Keratinocyte (primary cell): Measurements from ENCODE around the gene ZSWIM9.
"Not testable (repeated sequence)": the region's sequence is repeated elsewhere in the genome, so short reads cannot be mapped to it uniquely, and the experiment has no call there.

Experiments
- EZH2 ChIP-seq: IDR thresholded peaks from one replicate; pipeline ENCODE4 v1.6.1; 2012; ENCODE audit warnings: inconsistent platforms, mild to moderate bottlenecking, low read length, moderate library complexity
- TF ChIP-seq, protein P1 (sequence below), 3 experiments: IDR thresholded peaks in 1 of 3; conservative IDR thresholded peaks in 1 of 3; optimal IDR thresholded peaks in 1 of 3; 2 replicates in 2 of 3; 3 replicates in 1 of 3; pipeline versions ENCODE3 to v1.5.1; 2011; ENCODE audit warnings: low read length in 3 of 3, mild to moderate bottlenecking in 3 of 3, moderate library complexity in 2 of 3, control low read depth in 1 of 3, inconsistent platforms in 1 of 3; ENCODE audit not compliant: insufficient read depth in 2 of 3; ENCODE audit errors: extremely low read depth in 1 of 3

GRCh38 chr19:48241771-48242170 is 71.3 kb downstream of the ZSWIM9 start:
- TF ChIP-seq, protein P1, sequence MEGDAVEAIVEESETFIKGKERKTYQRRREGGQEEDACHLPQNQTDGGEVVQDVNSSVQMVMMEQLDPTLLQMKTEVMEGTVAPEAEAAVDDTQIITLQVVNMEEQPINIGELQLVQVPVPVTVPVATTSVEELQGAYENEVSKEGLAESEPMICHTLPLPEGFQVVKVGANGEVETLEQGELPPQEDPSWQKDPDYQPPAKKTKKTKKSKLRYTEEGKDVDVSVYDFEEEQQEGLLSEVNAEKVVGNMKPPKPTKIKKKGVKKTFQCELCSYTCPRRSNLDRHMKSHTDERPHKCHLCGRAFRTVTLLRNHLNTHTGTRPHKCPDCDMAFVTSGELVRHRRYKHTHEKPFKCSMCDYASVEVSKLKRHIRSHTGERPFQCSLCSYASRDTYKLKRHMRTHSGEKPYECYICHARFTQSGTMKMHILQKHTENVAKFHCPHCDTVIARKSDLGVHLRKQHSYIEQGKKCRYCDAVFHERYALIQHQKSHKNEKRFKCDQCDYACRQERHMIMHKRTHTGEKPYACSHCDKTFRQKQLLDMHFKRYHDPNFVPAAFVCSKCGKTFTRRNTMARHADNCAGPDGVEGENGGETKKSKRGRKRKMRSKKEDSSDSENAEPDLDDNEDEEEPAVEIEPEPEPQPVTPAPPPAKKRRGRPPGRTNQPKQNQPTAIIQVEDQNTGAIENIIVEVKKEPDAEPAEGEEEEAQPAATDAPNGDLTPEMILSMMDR (optimal IDR thresholded peaks at IDR 0.05 in 1 of 3, IDR thresholded peaks at IDR 0.05 in 1 of 3, conservative IDR thresholded peaks at IDR 0.05 in 1 of 3; ENCODE audit: extremely low read depth in 1 of 3, insufficient read depth in 2 of 3, low read length in 3 of 3): not testable (repeated sequence)
- not testable (repeated sequence) for TF ChIP-seq EZH2
